ENCODE results near the gene PPP1R13B. TPM values are rescaled to one million over a fixed set of nuclear protein-coding genes. Genes with fewer than 3 reads are reported as not detected.

PPP1R13B gene
- total and polyA plus RNA-seq, 2 experiments from 2014 or later = 9.4 to 20.2 TPM

GRCh38 chr14:103856105-103856504 lies 8.7 kb upstream of the PPP1R13B start:
- H3K4me3 ChIP-seq = no peak overlapping the region
- peak overlapping the region; percentile 77 for H3K27ac ChIP-seq
- no peaks in the 10 kb centered on the region for H3K27me3 ChIP-seq
- H3K4me2 ChIP-seq = peak overlapping the region; percentile 38
- H2AFZ ChIP-seq = no peak overlapping the region
- no peaks in the 10 kb centered on the region for H3K36me3 ChIP-seq (replicated peaks; ENCODE audit: insufficient read depth, low read depth)
- no peaks in the 10 kb centered on the region for H4K20me1 ChIP-seq (ENCODE audit: insufficient read depth, poor library complexity, severe bottlenecking)
- DNase-seq (ENCODE audit: low spot score) = no peak
- WGBS (ENCODE audit: low lambda C conversion rate, missing lambda C conversion rate) = 93% methylated on average over 8 of the region's 8 CpGs
- TF ChIP-seq CTCF (IDR thresholded peaks at IDR 0.05; ENCODE audit: poor library complexity) = no peak
- TF ChIP-seq EZH2phosphoT487 (IDR thresholded peaks at IDR 0.05; ENCODE audit: low read depth, severe bottlenecking, unreplicated experiment) = no peak
- TF ChIP-seq EZH2 (IDR thresholded peaks at IDR 0.05; ENCODE audit: borderline replicate concordance) = no peak
- peaks cover 12% of the 10 kb centered on the region for H3K4me1 ChIP-seq (ENCODE audit: insufficient read depth)
- no peaks in the 10 kb centered on the region for H3K79me2 ChIP-seq
- no peaks in the 10 kb centered on the region for H3K9me3 ChIP-seq (ENCODE audit: low read depth)
- no peaks in the 10 kb centered on the region for H3K9me2 ChIP-seq (replicated peaks; ENCODE audit: insufficient read depth)

GRCh38 chr14:103855734-103856095 lies 8.3 kb upstream of the PPP1R13B start:
- DNase-seq (ENCODE audit: low spot score) = no peak
- Histone ChIP-seq H3K9me3 (ENCODE audit: low read depth) (no peaks in the 10 kb centered on the region), H3K27me3 (no peaks in the 10 kb centered on the region), H3K4me3 (no peak overlapping the region), H2AFZ (peak overlapping the region; percentile 25), H3K36me3 (replicated peaks; ENCODE audit: insufficient read depth, low read depth) (no peaks in the 10 kb centered on the region), H3K9me2 (replicated peaks; ENCODE audit: insufficient read depth) (no peaks in the 10 kb centered on the region), H3K4me2 (peak overlapping the region; percentile 38), H3K27ac (peak overlapping the region; percentile 77), H3K79me2 (no peaks in the 10 kb centered on the region), H4K20me1 (ENCODE audit: insufficient read depth, poor library complexity, severe bottlenecking) (no peaks in the 10 kb centered on the region), H3K4me1 (ENCODE audit: insufficient read depth) (peaks cover 12% of the 10 kb centered on the region)
- WGBS (ENCODE audit: low lambda C conversion rate, missing lambda C conversion rate) = 55% methylated on average over 6 of the region's 6 CpGs
- TF ChIP-seq EZH2phosphoT487 (IDR thresholded peaks at IDR 0.05; ENCODE audit: low read depth, severe bottlenecking, unreplicated experiment) = no peak

- peak overlapping the region; percentile 38 for H3K4me2 ChIP-seq
These were observed 7.7 kb upstream of the PPP1R13B start for GRCh38 chr14:103854822-103855733.

More at GRCh38 chr14:103854822-103855733, 7.7 kb upstream of the PPP1R13B start:
- Histone ChIP-seq H3K36me3 (replicated peaks; ENCODE audit: insufficient read depth, low read depth) (no peaks in the 10 kb centered on the region), H3K9me3 (ENCODE audit: low read depth) (no peaks in the 10 kb centered on the region), H3K27me3 (no peaks in the 10 kb centered on the region), H3K4me3 (no peak overlapping the region), H3K9me2 (replicated peaks; ENCODE audit: insufficient read depth) (no peaks in the 10 kb centered on the region), H2AFZ (peak overlapping the region; percentile 26), H4K20me1 (ENCODE audit: insufficient read depth, poor library complexity, severe bottlenecking) (no peaks in the 10 kb centered on the region), H3K79me2 (no peaks in the 10 kb centered on the region), H3K4me1 (ENCODE audit: insufficient read depth) (peaks cover 12% of the 10 kb centered on the region), H3K27ac (peak overlapping the region; percentile 77)
- WGBS (ENCODE audit: low lambda C conversion rate, missing lambda C conversion rate) = 32% methylated on average over 15 of the region's 18 CpGs
- TF ChIP-seq EZH2phosphoT487 (IDR thresholded peaks at IDR 0.05; ENCODE audit: low read depth, severe bottlenecking, unreplicated experiment) = no peak
- no peak for TF ChIP-seq CTCF (IDR thresholded peaks at IDR 0.05; ENCODE audit: poor library complexity)
- no peak for TF ChIP-seq EZH2 (IDR thresholded peaks at IDR 0.05; ENCODE audit: borderline replicate concordance)
- DNase-seq (ENCODE audit: low spot score) = peak; percentile 70
